HUES48 (cell line): Measurements from ENCODE around the gene OR1J1.

ENCODE experiments used
- H3K27ac ChIP-seq: one replicate; pipeline ENCODE4 v1.7.0; 2013; ENCODE audit warnings: low read depth, low read length, inconsistent platforms
- H3K27me3 ChIP-seq: 2 replicates; pipeline ENCODE4 v1.6.1; 2013; ENCODE audit warnings: mild to moderate bottlenecking, low read length; ENCODE audit not compliant: control insufficient read depth, insufficient read depth
- H3K36me3 ChIP-seq: 2 replicates; pipeline ENCODE4 v1.6.1; 2013; ENCODE audit warnings: low read length; ENCODE audit not compliant: control insufficient read depth, insufficient read depth
- H3K4me1 ChIP-seq: 2 replicates; pipeline ENCODE4 v1.6.1; 2013; ENCODE audit warnings: mild to moderate bottlenecking, low read length; ENCODE audit not compliant: control insufficient read depth, insufficient read depth
- H3K4me3 ChIP-seq: 2 replicates; pipeline ENCODE4 v1.5.1; 2013; ENCODE audit warnings: mild to moderate bottlenecking, low read depth, low read length
- H3K9ac ChIP-seq: 2 replicates; pipeline ENCODE4 v1.6.1; 2013; ENCODE audit warnings: mild to moderate bottlenecking, low read depth, low read length, moderate library complexity
- H3K9me3 ChIP-seq: 2 replicates; pipeline ENCODE4 v1.6.1; 2013; ENCODE audit warnings: low read length; ENCODE audit not compliant: control insufficient read depth, insufficient read depth

Gene OR1J1

DNA sequence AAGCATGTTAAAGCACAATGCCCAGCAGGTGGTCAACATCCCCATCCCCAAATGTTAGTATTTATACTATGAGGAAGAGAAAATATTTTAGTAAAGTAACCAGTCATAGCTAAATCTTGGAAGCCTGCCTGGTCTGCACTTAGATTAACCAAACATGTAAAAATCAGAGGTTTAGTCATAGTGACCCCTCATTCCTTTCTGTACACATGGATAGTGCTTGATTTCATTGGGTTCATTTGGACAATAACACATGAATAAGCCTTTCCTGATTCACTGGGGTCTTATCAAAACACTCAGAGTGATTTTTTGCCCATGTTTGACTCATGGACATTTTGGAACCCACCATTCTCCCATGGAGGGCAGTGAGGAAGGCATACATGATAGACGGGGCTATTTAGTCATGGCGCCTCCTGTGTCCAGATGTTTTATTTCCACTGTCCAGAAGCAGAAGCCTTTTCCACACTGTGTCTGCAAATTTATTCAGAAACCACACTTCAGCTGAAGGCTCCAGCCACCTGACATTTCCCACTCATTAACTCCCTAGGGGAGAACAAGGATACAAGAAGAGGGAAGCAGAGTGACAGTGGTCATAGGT, 32.5 kb downstream of the OR1J1 start:
- peaks cover 53% of the 10 kb centered on the region for H3K9me3 ChIP-seq
- H3K4me3 ChIP-seq: no peak overlapping the region
- no peaks in the 10 kb centered on the region for H3K36me3 ChIP-seq
- H3K4me1 ChIP-seq: no peaks in the 10 kb centered on the region
- H3K27ac ChIP-seq: no peak overlapping the region
- H3K9ac ChIP-seq: no peak overlapping the region
- no peaks in the 10 kb centered on the region for H3K27me3 ChIP-seq

DNA sequence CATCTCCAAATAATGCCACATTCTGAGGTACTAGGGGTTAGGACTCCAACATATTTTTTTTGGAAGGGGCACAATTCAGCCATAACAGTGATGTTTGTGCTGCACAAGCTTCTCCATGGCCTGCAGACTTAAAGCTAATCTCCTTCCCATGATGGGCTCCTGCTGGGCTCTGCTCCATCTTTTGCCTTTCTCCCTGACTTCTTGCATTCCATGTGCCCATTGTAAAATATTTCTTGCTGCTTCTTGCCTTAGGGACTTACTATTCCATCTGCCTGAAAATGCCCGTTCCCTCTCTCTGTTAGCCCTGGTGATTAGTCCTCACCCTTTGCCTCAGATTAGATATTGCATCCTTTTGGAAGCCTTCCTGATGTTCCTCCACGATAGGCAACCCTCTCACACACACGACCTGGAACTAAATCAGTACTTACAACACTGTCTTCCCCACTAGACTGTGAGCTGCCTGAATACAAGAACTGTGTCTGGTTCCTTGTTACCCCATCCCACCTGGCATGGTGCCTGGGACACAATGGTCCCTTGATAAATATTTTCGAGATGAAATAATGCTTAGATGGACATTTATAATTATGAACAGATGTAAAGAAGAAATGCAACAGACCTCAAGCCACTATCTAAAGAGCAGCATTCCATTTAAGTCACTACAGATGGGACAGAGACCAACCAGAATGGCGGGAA, 33.5 kb downstream of the OR1J1 start:
- no peaks in the 10 kb centered on the region for H3K27me3 ChIP-seq
- H3K4me1 ChIP-seq: no peaks in the 10 kb centered on the region
- H3K27ac ChIP-seq: no peak overlapping the region
- H3K9ac ChIP-seq: no peak overlapping the region
- H3K36me3 ChIP-seq: no peaks in the 10 kb centered on the region
- peaks cover 53% of the 10 kb centered on the region for H3K9me3 ChIP-seq
- H3K4me3 ChIP-seq: no peak overlapping the region

DNA sequence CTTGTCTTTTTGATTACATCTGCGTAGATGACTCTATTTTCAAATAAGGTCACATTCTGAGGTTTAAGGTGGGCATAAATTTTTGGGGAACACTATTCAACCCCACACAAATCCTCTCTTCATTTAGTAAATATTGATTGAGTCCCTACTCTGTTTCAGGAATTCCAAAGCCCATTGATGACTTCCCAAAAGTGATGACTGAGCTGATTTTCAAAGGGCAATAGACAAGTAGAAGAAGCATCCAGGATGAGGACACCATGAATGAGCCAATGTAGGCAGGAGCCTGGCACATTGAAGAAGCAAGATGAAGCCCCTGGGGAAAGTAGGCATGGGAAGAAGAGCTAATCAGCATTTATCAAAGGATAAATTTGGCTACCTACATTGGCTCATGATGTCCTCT, 35.2 kb downstream of the OR1J1 start:
- H3K27me3 ChIP-seq: no peaks in the 10 kb centered on the region
- no peaks in the 10 kb centered on the region for H3K36me3 ChIP-seq
- no peak overlapping the region for H3K9ac ChIP-seq
- H3K9me3 ChIP-seq: peaks cover 51% of the 10 kb centered on the region
- H3K4me1 ChIP-seq: no peaks in the 10 kb centered on the region
- no peak overlapping the region for H3K27ac ChIP-seq
- no peak overlapping the region for H3K4me3 ChIP-seq
